Prostate gland (tissue), 2 donors: ENCODE results near the gene RRP7A.

ENCODE experiments used
- POLR2A ChIP-seq: fragments of 450-650 bp; IDR thresholded peaks from one replicate; pipeline ENCODE4 v1.6.1; 2016; ENCODE audit warnings: antibody characterized with exemption, mild to moderate bottlenecking
- TF ChIP-seq, protein P1 (sequence below), 4 experiments: fragments of 200-600 bp in 2 of 4; fragments of 450-650 bp in 2 of 4; sonication (generic) in 2 of 4; IDR thresholded peaks; 1 replicate in 3 of 4; 2 replicates in 1 of 4; pipeline ENCODE4 v1.5.1; 2016 to 2019; ENCODE audit warnings: antibody characterized with exemption in 4 of 4, mild to moderate bottlenecking in 2 of 4, moderate library complexity in 2 of 4

GRCh38 chr22:42560381-42560780 is 40.8 kb upstream of the RRP7A start:
- no peak for TF ChIP-seq POLR2A
- TF ChIP-seq, protein P1, sequence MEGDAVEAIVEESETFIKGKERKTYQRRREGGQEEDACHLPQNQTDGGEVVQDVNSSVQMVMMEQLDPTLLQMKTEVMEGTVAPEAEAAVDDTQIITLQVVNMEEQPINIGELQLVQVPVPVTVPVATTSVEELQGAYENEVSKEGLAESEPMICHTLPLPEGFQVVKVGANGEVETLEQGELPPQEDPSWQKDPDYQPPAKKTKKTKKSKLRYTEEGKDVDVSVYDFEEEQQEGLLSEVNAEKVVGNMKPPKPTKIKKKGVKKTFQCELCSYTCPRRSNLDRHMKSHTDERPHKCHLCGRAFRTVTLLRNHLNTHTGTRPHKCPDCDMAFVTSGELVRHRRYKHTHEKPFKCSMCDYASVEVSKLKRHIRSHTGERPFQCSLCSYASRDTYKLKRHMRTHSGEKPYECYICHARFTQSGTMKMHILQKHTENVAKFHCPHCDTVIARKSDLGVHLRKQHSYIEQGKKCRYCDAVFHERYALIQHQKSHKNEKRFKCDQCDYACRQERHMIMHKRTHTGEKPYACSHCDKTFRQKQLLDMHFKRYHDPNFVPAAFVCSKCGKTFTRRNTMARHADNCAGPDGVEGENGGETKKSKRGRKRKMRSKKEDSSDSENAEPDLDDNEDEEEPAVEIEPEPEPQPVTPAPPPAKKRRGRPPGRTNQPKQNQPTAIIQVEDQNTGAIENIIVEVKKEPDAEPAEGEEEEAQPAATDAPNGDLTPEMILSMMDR (IDR thresholded peaks at IDR 0.05) = no peak
